ENCODE measurements around the gene APOBEC3C.
"Not testable (repeated sequence)": the region's sequence is repeated elsewhere in the genome, so short reads cannot be mapped to it uniquely, and the experiment has no call there.

The APOBEC3C gene

DNA sequence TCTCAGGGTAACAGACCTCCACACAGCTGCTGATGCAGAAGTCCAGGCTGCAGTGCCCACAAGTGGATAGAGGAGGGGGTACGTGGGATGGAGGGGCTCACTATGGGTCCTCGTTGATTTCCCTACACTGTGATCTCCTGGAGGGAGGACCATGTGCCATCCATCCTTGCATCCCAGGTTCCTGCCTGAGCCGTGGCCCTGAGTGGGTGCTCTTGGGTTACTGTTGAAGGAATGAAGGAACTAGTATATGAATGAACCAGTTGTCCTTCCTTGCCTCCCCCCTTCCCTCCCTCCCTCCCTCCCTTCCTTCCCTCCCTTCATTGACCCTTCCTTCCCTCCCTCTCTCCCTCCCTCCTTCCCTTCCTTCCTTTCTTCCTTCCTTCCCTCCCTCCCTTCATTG lies 16.5 kb upstream of the APOBEC3C start:
- no peak overlapping the region for H3K4me3 ChIP-seq (ENCODE audit: low read depth, low read length)
- no peak for TF ChIP-seq CTCF (conservative IDR thresholded peaks at IDR 0.05; ENCODE audit: low read depth, low read length)
- no peak for DNase-seq (ENCODE audit: low read depth)

DNA sequence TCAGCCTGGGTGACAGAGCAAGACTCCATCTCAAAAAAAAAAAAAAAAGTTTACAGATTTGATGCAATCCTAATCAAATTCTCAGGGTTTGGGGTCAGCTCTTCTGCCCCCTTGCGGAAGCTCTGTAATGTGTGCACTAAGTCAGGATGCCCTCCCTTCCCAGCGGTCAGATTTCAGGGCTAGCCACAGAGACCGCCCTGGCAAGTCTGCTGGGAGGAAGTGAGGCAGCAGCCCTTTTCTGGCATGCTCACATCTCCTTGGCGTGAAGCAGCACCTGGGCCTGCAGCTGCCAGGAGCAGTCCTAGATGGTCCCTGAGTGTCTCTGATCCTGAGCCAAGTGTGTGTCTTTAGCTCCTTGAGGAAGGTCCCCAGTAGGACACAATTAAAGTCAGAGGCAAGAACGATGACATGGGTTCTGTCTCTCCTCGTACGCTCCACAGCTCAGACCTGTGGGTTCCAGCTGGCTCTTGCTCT lies 10.9 kb upstream of the APOBEC3C start:
- DNase-seq (ENCODE audit: low read depth), result peak; percentile 92

GRCh38 chr22:39007177-39007576 lies 6.9 kb upstream of the APOBEC3C start:
- DNase-seq (ENCODE audit: low read depth), result no peak
- no peak overlapping the region for H3K4me3 ChIP-seq (ENCODE audit: low read depth, low read length)
- no peak for TF ChIP-seq CTCF (conservative IDR thresholded peaks at IDR 0.05; ENCODE audit: low read depth, low read length)

More for the DNA sequence above, 10.9 kb upstream of the APOBEC3C start:
- TF ChIP-seq CTCF (conservative IDR thresholded peaks at IDR 0.05; ENCODE audit: low read depth, low read length), result peak; percentile 83
- no peak overlapping the region for H3K4me3 ChIP-seq (ENCODE audit: low read depth, low read length)

GRCh38 chr22:39008271-39008850 lies 5.7 kb upstream of the APOBEC3C start:
- not testable (repeated sequence) for H3K4me3 ChIP-seq (ENCODE audit: low read depth, low read length); DNase-seq (ENCODE audit: low read depth)

GRCh38 chr22:39010946-39011345 lies 3.1 kb upstream of the APOBEC3C start:
- H3K4me3 ChIP-seq (ENCODE audit: low read depth, low read length), result no peak overlapping the region
- no peak for TF ChIP-seq CTCF (conservative IDR thresholded peaks at IDR 0.05; ENCODE audit: low read depth, low read length)
- DNase-seq (ENCODE audit: low read depth), result no peak

- DNase-seq (ENCODE audit: low read depth), result no peak
Measured at GRCh38 chr22:39012533-39013511, 1.2 kb upstream of the APOBEC3C start.

DNA sequence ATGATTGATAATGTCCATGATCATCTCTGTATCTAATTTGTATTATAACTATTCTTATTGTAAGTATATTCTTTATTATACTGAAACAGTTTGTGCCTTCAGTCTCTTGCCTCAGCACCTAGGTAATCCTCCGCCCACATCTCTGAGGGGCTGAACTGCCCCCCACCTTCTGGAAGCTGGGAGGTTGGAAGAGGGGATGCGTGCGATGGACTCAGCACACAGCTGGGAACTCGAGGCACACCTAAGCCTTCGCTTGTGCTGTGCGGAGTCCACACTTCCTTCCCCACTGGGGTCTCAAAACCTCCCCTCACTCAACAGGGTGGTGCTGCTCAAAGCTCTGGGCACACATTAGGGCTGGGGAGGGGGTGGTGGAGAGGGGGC lies 506 bp upstream of the APOBEC3C start:
- DNase-seq (ENCODE audit: low read depth), result not testable (repeated sequence)
- H3K4me3 ChIP-seq (ENCODE audit: low read depth, low read length), result peak overlapping the region; percentile 68

More at GRCh38 chr22:39012533-39013511, 1.2 kb upstream of the APOBEC3C start:
- no peak overlapping the region for H3K4me3 ChIP-seq (ENCODE audit: low read depth, low read length)
- no peak for TF ChIP-seq CTCF (conservative IDR thresholded peaks at IDR 0.05; ENCODE audit: low read depth, low read length)

- DNase-seq (ENCODE audit: low read depth), result peak; percentile 13
- peak overlapping the region; percentile 68 for H3K4me3 ChIP-seq (ENCODE audit: low read depth, low read length)
Measured at GRCh38 chr22:39014723-39015121, 665 bp downstream of the APOBEC3C start.
